ENCODE data around the gene BCKDHB.

DNA sequence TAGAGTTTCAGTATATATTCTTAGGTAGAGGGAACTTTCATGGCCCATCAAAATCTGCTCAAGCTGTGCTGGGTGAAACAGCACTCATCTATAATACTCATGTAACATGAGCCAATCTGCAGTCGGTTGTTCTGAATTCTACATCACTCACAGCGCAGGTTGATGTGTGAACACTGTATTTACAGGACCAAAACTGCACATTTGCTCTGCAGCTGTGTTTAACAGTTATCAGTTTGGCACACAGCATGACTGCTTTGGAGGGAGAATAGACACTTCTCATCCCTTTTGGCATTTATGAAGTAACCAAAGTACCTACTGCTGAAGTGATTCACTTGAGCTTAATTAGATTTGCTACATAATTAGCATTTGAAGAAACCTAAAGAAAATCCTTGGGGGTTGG, 225.1 kb downstream of the BCKDHB start:
- TF ChIP-seq, protein P1, sequence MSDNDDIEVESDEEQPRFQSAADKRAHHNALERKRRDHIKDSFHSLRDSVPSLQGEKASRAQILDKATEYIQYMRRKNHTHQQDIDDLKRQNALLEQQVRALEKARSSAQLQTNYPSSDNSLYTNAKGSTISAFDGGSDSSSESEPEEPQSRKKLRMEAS (IDR thresholded peaks at IDR 0.05) = no peak
- no peak for TF ChIP-seq EP300 (IDR thresholded peaks at IDR 0.05; ENCODE audit: borderline replicate concordance)
- TF ChIP-seq FOXM1 (IDR thresholded peaks at IDR 0.05; ENCODE audit: borderline replicate concordance, low read depth) = no peak
- TF ChIP-seq TCF12 (IDR thresholded peaks at IDR 0.05; ENCODE audit: low read depth) = no peak
- no peak for TF ChIP-seq EGR1 (IDR thresholded peaks at IDR 0.05)
- no peak for TF ChIP-seq REST (IDR thresholded peaks at IDR 0.05; ENCODE audit: low read depth)
- no peak for TF ChIP-seq TAF1 (IDR thresholded peaks at IDR 0.05; ENCODE audit: low read depth)
- no peak for TF ChIP-seq YY1 (IDR thresholded peaks at IDR 0.05; ENCODE audit: low read depth)
- no peak for TF ChIP-seq RAD21 (IDR thresholded peaks at IDR 0.05; ENCODE audit: low read depth)
- no peak for TF ChIP-seq CREB1 (IDR thresholded peaks at IDR 0.05; ENCODE audit: low read depth)
- no peak for TF ChIP-seq CEBPB (IDR thresholded peaks at IDR 0.05)
- TF ChIP-seq NFIC (IDR thresholded peaks at IDR 0.05) = no peak

All from Ishikawa (cell line).